HepG2 (cell line): ENCODE data around the gene ZNF322. TPM values are rescaled to one million over a fixed set of nuclear protein-coding genes. Genes with fewer than 3 reads are reported as not detected.

Experiments used
- BORCS8-MEF2B ChIP-seq: sonication (generic); formaldehyde crosslinking; IDR thresholded peaks from 2 replicates; pipeline ENCODE4 v1.8.0; 2022; ENCODE audit warnings: mild to moderate bottlenecking, missing genetic modification reagents
- DR1 ChIP-seq: sonication (generic); formaldehyde crosslinking; IDR thresholded peaks from 2 replicates; pipeline ENCODE4 v1.8.0; 2021; ENCODE audit warnings: mild to moderate bottlenecking, missing genetic modification reagents, inconsistent platforms
- HNRNPL ChIP-seq: fragments of 200-400 bp; formaldehyde crosslinking; IDR thresholded peaks from 2 replicates; pipeline ENCODE4 v1.6.1; 2017; ENCODE audit warnings: mild to moderate bottlenecking, low read depth, low read length
- HOXA9 ChIP-seq: sonication (generic); formaldehyde crosslinking; IDR thresholded peaks from 2 replicates; pipeline ENCODE4 v1.8.1; 2022; ENCODE audit warnings: missing genetic modification reagents, mild to moderate bottlenecking, moderate library complexity, borderline replicate concordance
- MXD1 ChIP-seq: sonication (generic); formaldehyde crosslinking; IDR thresholded peaks from 2 replicates; pipeline ENCODE4 v1.4.0; 2020; ENCODE audit warnings: mild to moderate bottlenecking, missing genetic modification reagents
- ONECUT2 ChIP-seq: sonication (generic); formaldehyde crosslinking; IDR thresholded peaks from 2 replicates; pipeline ENCODE4 v1.4.0; 2020; ENCODE audit warnings: missing genetic modification reagents
- SPEN ChIP-seq: sonication (generic); formaldehyde crosslinking; IDR thresholded peaks from 2 replicates; pipeline ENCODE4 v1.5.1; 2020; ENCODE audit warnings: low read depth, mild to moderate bottlenecking, missing genetic modification reagents
- SYNCRIP ChIP-seq: fragments of 200-400 bp; formaldehyde crosslinking; IDR thresholded peaks from 2 replicates; pipeline ENCODE4 v1.6.1; 2018; ENCODE audit warnings: mild to moderate bottlenecking, low read depth, low read length; ENCODE audit not compliant: insufficient read depth
- ZBTB25 ChIP-seq: IDR thresholded peaks from 2 replicates; pipeline ENCODE4 v1.6.1; 2018; ENCODE audit warnings: missing genetic modification reagents
- ZBTB26 ChIP-seq: IDR thresholded peaks from 2 replicates; pipeline ENCODE4 v1.6.1; 2016; ENCODE audit warnings: missing compliant biosample characterization, missing genetic modification reagents, borderline replicate concordance
- ZBTB49 ChIP-seq: sonication (generic); formaldehyde crosslinking; IDR thresholded peaks from 2 replicates; pipeline ENCODE4 v1.4.0; 2020; ENCODE audit warnings: missing genetic modification reagents, borderline replicate concordance
- ZNF253 ChIP-seq: sonication (generic); formaldehyde crosslinking; IDR thresholded peaks from 2 replicates; pipeline ENCODE4 v1.8.0; 2022; ENCODE audit warnings: mild to moderate bottlenecking, missing genetic modification reagents, borderline replicate concordance
- ZNF30 ChIP-seq: sonication (generic); formaldehyde crosslinking; IDR thresholded peaks from 2 replicates; pipeline ENCODE4 v1.5.0; 2020; ENCODE audit warnings: mild to moderate bottlenecking, missing genetic modification reagents
- ZNF441 ChIP-seq: sonication (generic); formaldehyde crosslinking; IDR thresholded peaks from 2 replicates; pipeline ENCODE4 v1.7.0; 2021; ENCODE audit warnings: missing genetic modification reagents, borderline replicate concordance
- ZNF800 ChIP-seq: sonication (generic); formaldehyde crosslinking; IDR thresholded peaks from 2 replicates; pipeline ENCODE4 v1.4.0; 2020; ENCODE audit warnings: missing genetic modification reagents
- ZNF839 ChIP-seq: sonication (generic); formaldehyde crosslinking; IDR thresholded peaks from 2 replicates; pipeline ENCODE4 v1.4.0; 2020; ENCODE audit warnings: missing genetic modification reagents, mild to moderate bottlenecking, borderline replicate concordance
- ZSCAN31 ChIP-seq: sonication (generic); formaldehyde crosslinking; IDR thresholded peaks from 2 replicates; pipeline ENCODE4 v1.5.0; 2020; ENCODE audit warnings: low read depth, mild to moderate bottlenecking, missing genetic modification reagents
- polyA plus RNA-seq, 8 experiments: library from polyadenylated mRNA; depleted of rRNA in 3 of 8; stranded (reverse) in 7 of 8; unstranded in 1 of 8; fragments of >200 nt; fragmentation: Illumina TruSeq in 4 of 8; extraction: Trizol in 4 of 8; gene quantifications; 2 replicates each; pipeline versions ENCODE4 v1.2.1 to v1.2.3, GENCODE V29; 2011 to 2016; ENCODE audit warnings: low read depth in 4 of 8, missing spikeins in 1 of 8, mixed read lengths in 1 of 8; ENCODE audit not compliant: insufficient read depth in 1 of 8
- total RNA-seq, 5 experiments: library from RNA; depleted of rRNA; stranded (reverse); fragments of >200 nt; fragmentation: Illumina TruSeq; extraction: Trizol; gene quantifications; 2 replicates each; pipeline ENCODE4 v1.2.3, GENCODE V29; 2016; ENCODE audit warnings: low read depth in 1 of 5

The ZNF322 gene
- total and polyA plus RNA-seq, 2 of the 13 experiments (the other 11 are each of a cell fraction or from before 2014, with no cell fraction given): 8.3 to 22.8 TPM

- TF ChIP-seq ZBTB26 (no peak), ZNF30 (CRISPR knock-in tag) (no peak), ZBTB49 (CRISPR knock-in tag) (no peak), SPEN (CRISPR knock-in tag) (no peak), SYNCRIP (no peak), BORCS8-MEF2B (no peak), ZNF839 (CRISPR knock-in tag) (no peak), DR1 (no peak), ZSCAN31 (no peak), HNRNPL (no peak), MXD1 (CRISPR knock-in tag) (no peak), HOXA9 (CRISPR knock-in tag) (no peak), ZNF800 (0 out of 2 replicates have a peak, but pooled peaks have one; percentile 21), ZBTB25 (CRISPR knock-in tag) (no peak), ONECUT2 (CRISPR knock-in tag) (no peak), ZNF253 (CRISPR knock-in tag) (no peak), ZNF441 (CRISPR knock-in tag) (peak; percentile 84; the same call in 1 of the 2 replicates)
Observed at GRCh38 chr6:26593278-26594130, 66.0 kb downstream of the ZNF322 start (continued).
